Hematopoietic multipotent progenitor cell treated with erythropoietin and hydrocortisone succinate and interleukin-3 and kit ligand, for 17 days (in vitro differentiated cells): ENCODE data around the gene FGF10.

ENCODE experiments used
- DNase-seq: peaks from one replicate; pipeline ENCODE4 v3.0.0-alpha.2; 2015; ENCODE audit warnings: low spot score

FGF10 gene

DNA sequence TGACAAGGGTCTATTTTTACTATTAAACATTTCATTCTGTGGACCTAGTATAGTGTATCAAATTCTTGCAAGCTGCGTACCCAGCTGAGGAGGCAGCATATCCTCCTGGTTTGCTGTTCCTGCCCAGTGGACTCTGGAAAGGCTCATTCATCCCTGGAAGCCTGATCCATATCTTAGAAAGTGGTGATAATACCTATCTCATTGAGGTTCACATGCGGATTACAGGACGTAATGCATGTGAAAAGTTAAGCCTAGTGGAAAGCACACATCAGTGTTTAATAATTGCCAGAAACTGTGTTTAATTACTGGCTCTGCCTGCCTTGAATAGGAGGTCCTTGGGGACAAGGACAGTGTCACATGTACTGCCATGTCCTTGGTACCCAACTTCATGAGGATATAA is 132.0 kb downstream of the FGF10 start:
- no peak for DNase-seq
